Measurements from ENCODE around the gene SLC9A3.
"Not testable (repeated sequence)": the region's sequence is repeated elsewhere in the genome, so short reads cannot be mapped to it uniquely, and the experiment has no call there.

The SLC9A3 gene

GRCh38 chr5:566636-567309, 42.5 kb upstream of the SLC9A3 start:
- CTCF ChIA-PET = no interaction called here
- DNase-seq (ENCODE audit: extremely low spot score) = no peak
- TF ChIP-seq ELF4 (IDR thresholded peaks at IDR 0.05) = no peak
- POLR2A ChIA-PET = no interaction called here

DNA sequence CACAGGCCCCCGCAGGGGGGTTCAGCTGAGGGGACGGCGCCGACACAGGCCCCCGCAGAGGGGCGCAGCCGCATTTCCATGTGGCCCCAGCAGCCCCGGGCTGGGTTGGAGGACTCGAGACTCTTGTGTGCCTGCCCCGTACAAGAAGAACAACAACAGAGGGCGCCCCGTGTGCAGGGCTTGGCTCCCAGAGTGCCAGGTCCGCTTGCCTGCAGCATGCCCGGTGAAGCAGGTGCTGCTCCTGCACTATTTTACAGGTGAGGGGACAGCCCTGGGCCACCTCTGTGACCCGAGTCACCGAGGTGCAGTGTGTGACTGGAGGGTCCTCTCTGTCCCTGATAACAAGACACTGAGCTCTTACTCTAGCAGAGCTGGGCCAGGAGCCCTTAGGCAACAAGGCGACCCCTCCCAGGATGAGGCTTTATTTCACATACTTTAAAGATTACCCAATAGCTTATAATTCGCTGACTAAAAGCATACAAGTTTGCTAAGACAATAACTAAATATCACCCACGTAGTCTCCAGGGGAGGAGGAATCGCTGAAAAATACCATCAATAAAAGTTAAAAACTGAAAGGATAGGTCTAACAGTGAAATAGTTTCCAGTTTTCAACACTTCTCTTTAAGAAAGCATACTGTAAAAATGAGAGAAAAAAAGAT, 41.7 kb upstream of the SLC9A3 start:
- DNase-seq (ENCODE audit: extremely low spot score) = no peak
- POLR2A ChIA-PET = no interaction called here
- CTCF ChIA-PET = no interaction called here
- TF ChIP-seq ARNT (IDR thresholded peaks at IDR 0.05) = no peak
- TF ChIP-seq PKNOX1 (IDR thresholded peaks at IDR 0.05) = no peak
- no peak for TF ChIP-seq HDGF (IDR thresholded peaks at IDR 0.05; ENCODE audit: borderline replicate concordance)
- TF ChIP-seq TARDBP (IDR thresholded peaks at IDR 0.05) = no peak
- no peak for TF ChIP-seq SUZ12 (IDR thresholded peaks at IDR 0.05)
- no peak for TF ChIP-seq ZNF384 (IDR thresholded peaks at IDR 0.05)
- TF ChIP-seq L3MBTL2 (conservative IDR thresholded peaks at IDR 0.05) = no peak
- TF ChIP-seq CTBP1 (IDR thresholded peaks at IDR 0.05; ENCODE audit: borderline replicate concordance) = no peak

- CTCF ChIA-PET = no interaction called here
- TF ChIP-seq BHLHE40 (IDR thresholded peaks at IDR 0.05; ENCODE audit: borderline replicate concordance) (no peak), FOXM1 (IDR thresholded peaks at IDR 0.05; ENCODE audit: borderline replicate concordance) (no peak), LEF1 (IDR thresholded peaks at IDR 0.05; ENCODE audit: borderline replicate concordance) (no peak), HDGF (IDR thresholded peaks at IDR 0.05; ENCODE audit: borderline replicate concordance) (no peak), TARDBP (IDR thresholded peaks at IDR 0.05) (no peak), ZNF384 (IDR thresholded peaks at IDR 0.05) (no peak), NFRKB (IDR thresholded peaks at IDR 0.05) (no peak), FOXA1 (IDR thresholded peaks at IDR 0.05) (no peak), SP1 (IDR thresholded peaks at IDR 0.05) (no peak), CTBP1 (IDR thresholded peaks at IDR 0.05; ENCODE audit: borderline replicate concordance) (no peak), ELF4 (IDR thresholded peaks at IDR 0.05) (no peak), ARNT (IDR thresholded peaks at IDR 0.05) (no peak)
- POLR2A ChIA-PET = no interaction called here
- no peak for DNase-seq (ENCODE audit: extremely low spot score)
These were observed 37.2 kb upstream of the SLC9A3 start for GRCh38 chr5:561408-561807.

- CTCF ChIA-PET = interaction anchor here (0.6 kb wide), 1 partner anchor 352 kb away, joined by 3 read pairs; no protein-coding TSS in a partner anchor
- POLR2A ChIA-PET = interaction anchor here (1.2 kb wide), 1 partner anchor 50 kb away, joined by 4 read pairs; no protein-coding TSS in a partner anchor
These were observed 36.5 kb upstream of the SLC9A3 start for GRCh38 chr5:560792-561166.

GRCh38 chr5:558871-559503, 34.7 kb upstream of the SLC9A3 start:
- peak; percentile 64 for TF ChIP-seq PKNOX1 (IDR thresholded peaks at IDR 0.05)
- no peak for TF ChIP-seq HDGF (IDR thresholded peaks at IDR 0.05; ENCODE audit: borderline replicate concordance)
- ChIA-PET CTCF (no interaction called here), POLR2A (no interaction called here)
- DNase-seq (ENCODE audit: extremely low spot score) = no peak

More at GRCh38 chr5:560792-561166, 36.5 kb upstream of the SLC9A3 start:
- no peak for DNase-seq (ENCODE audit: extremely low spot score)
- TF ChIP-seq TARDBP (IDR thresholded peaks at IDR 0.05) = no peak
- TF ChIP-seq FOXA1 (IDR thresholded peaks at IDR 0.05) = no peak
- TF ChIP-seq FOXK2 (IDR thresholded peaks at IDR 0.05) = no peak
- TF ChIP-seq LEF1 (IDR thresholded peaks at IDR 0.05; ENCODE audit: borderline replicate concordance) = no peak
- TF ChIP-seq ZNF384 (IDR thresholded peaks at IDR 0.05) = no peak
- TF ChIP-seq SUZ12 (IDR thresholded peaks at IDR 0.05) = no peak
- no peak for TF ChIP-seq FOXM1 (IDR thresholded peaks at IDR 0.05; ENCODE audit: borderline replicate concordance)

GRCh38 chr5:558326-558725, 34.1 kb upstream of the SLC9A3 start:
- DNase-seq (ENCODE audit: extremely low spot score) = no peak
- POLR2A ChIA-PET = no interaction called here
- CTCF ChIA-PET = no interaction called here
- TF ChIP-seq NFRKB (IDR thresholded peaks at IDR 0.05) (no peak), CTBP1 (IDR thresholded peaks at IDR 0.05; ENCODE audit: borderline replicate concordance) (no peak), FOXA1 (IDR thresholded peaks at IDR 0.05) (no peak), HDGF (IDR thresholded peaks at IDR 0.05; ENCODE audit: borderline replicate concordance) (no peak), ARNT (IDR thresholded peaks at IDR 0.05) (no peak), FOXK2 (IDR thresholded peaks at IDR 0.05) (no peak), FOXM1 (IDR thresholded peaks at IDR 0.05; ENCODE audit: borderline replicate concordance) (no peak), LEF1 (IDR thresholded peaks at IDR 0.05; ENCODE audit: borderline replicate concordance) (no peak), ELF4 (IDR thresholded peaks at IDR 0.05) (no peak)

DNA sequence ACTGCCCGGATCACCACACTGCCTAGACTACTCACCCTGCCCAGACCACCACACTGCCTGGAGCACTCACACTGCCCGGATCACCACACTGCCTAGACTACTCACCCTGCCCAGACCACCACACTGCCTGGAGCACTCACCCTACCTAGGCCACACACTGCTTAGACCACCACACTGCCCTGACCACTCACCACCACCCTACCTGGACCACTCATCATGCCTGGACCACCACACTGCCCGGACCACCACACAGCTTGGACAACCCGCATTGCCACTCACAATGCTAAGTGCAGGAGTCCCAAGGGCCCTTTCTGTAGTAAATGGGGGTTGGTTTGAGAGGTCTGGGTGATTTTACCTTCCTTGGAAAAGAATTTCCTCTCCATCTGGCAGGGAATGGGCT, 33.7 kb upstream of the SLC9A3 start:
- CTCF ChIA-PET, POLR2A ChIA-PET: not testable (repeated sequence)

More for the DNA sequence above, 33.7 kb upstream of the SLC9A3 start:
- DNase-seq (ENCODE audit: extremely low spot score) = not testable (repeated sequence)
